Liver (tissue), 9 donors: ENCODE results near the gene RNPEPL1. TPM values are rescaled to one million over a fixed set of nuclear protein-coding genes. Genes with fewer than 3 reads are reported as not detected.

Experiments
- DNase-seq: peaks from one replicate; pipeline ENCODE4 v3.0.0-alpha.2; 2017; ENCODE audit warnings: low spot score
- H3K27ac ChIP-seq, 2 donors: one replicate each; pipeline ENCODE4 v1.7.0; 2013; ENCODE audit warnings: inconsistent platforms in 2 of 2, low read length in 2 of 2, control low read depth in 1 of 2, low read depth in 1 of 2, mild to moderate bottlenecking in 1 of 2
- H3K27me3 ChIP-seq, 4 donors: one replicate each; pipeline versions ENCODE4 v1.6.1 to v1.7.0; 2013; ENCODE audit warnings: low read length in 3 of 4, inconsistent platforms in 1 of 4, mild to moderate bottlenecking in 1 of 4, moderate library complexity in 1 of 4; ENCODE audit not compliant: control insufficient read depth in 4 of 4, insufficient read depth in 4 of 4
- H3K36me3 ChIP-seq, 4 donors: one replicate each; pipeline versions ENCODE4 v1.6.1 to v1.7.0; 2013; ENCODE audit warnings: low read length in 3 of 4, mild to moderate bottlenecking in 3 of 4, low read depth in 1 of 4, moderate library complexity in 1 of 4; ENCODE audit not compliant: control insufficient read depth in 4 of 4, insufficient read depth in 3 of 4
- H3K4me1 ChIP-seq, 4 donors: one replicate each; pipeline versions ENCODE4 v1.6.1 to v1.7.0; 2013; ENCODE audit warnings: low read length in 3 of 4, mild to moderate bottlenecking in 3 of 4, moderate library complexity in 1 of 4; ENCODE audit not compliant: control insufficient read depth in 4 of 4, insufficient read depth in 4 of 4
- H3K4me3 ChIP-seq, 3 donors: one replicate each; pipeline versions ENCODE4 v1.6.1 to v1.7.0; 2013; ENCODE audit warnings: low read length in 3 of 3, control low read depth in 1 of 3, low read depth in 1 of 3, mild to moderate bottlenecking in 1 of 3
- H3K9ac ChIP-seq, 2 donors: one replicate each; pipeline ENCODE4 v1.7.0; 2013; ENCODE audit warnings: low read length in 2 of 2, mild to moderate bottlenecking in 2 of 2, moderate library complexity in 2 of 2, control low read depth in 1 of 2, low read depth in 1 of 2
- H3K9me3 ChIP-seq, 4 donors: one replicate each; pipeline versions ENCODE4 v1.6.1 to v1.7.0; 2013; ENCODE audit warnings: low read length in 3 of 4; ENCODE audit not compliant: control insufficient read depth in 4 of 4
- ATF3 ChIP-seq: IDR thresholded peaks from 2 replicates; pipeline ENCODE4 v1.6.1; 2016; ENCODE audit warnings: antibody characterized with exemption
- CTCF ChIP-seq: fragments of 150-350 bp; IDR thresholded peaks from 2 replicates; pipeline ENCODE4 v1.5.1; 2017; ENCODE audit warnings: improper control_type of control experiment, low read depth, low read length; ENCODE audit not compliant: missing input control
- EGR1 ChIP-seq, 2 donors: IDR thresholded peaks; 2 replicates each; pipeline ENCODE4 v1.6.1; 2016 to 2018; ENCODE audit warnings: antibody characterized with exemption in 2 of 2, low read depth in 2 of 2
- FOXA1 ChIP-seq: IDR thresholded peaks from 2 replicates; pipeline ENCODE4 v1.6.1; 2016; ENCODE audit warnings: antibody characterized with exemption
- FOXA2 ChIP-seq: IDR thresholded peaks from 2 replicates; pipeline ENCODE4 v1.6.1; 2016; ENCODE audit warnings: antibody characterized with exemption
- GABPA ChIP-seq, 2 donors: IDR thresholded peaks in 1 of 2; conservative IDR thresholded peaks in 1 of 2; 2 replicates each; pipeline ENCODE4 v1.6.1; 2016; ENCODE audit warnings: antibody characterized with exemption in 2 of 2, mild to moderate bottlenecking in 1 of 2, moderate library complexity in 1 of 2
- HNF4G ChIP-seq: IDR thresholded peaks from 2 replicates; pipeline ENCODE4 v1.6.1; 2016; ENCODE audit warnings: antibody characterized with exemption
- JUND ChIP-seq, 2 donors: IDR thresholded peaks; 2 replicates each; pipeline ENCODE4 v1.6.1; 2016; ENCODE audit warnings: antibody characterized with exemption in 2 of 2
- MAX ChIP-seq: IDR thresholded peaks from 2 replicates; pipeline ENCODE4 v1.6.1; 2016; ENCODE audit warnings: antibody characterized with exemption
- NR2F2 ChIP-seq: IDR thresholded peaks from 2 replicates; pipeline ENCODE4 v1.6.1; 2016; ENCODE audit warnings: antibody characterized with exemption
- RAD21 ChIP-seq, 2 donors: IDR thresholded peaks; 2 replicates each; pipeline ENCODE4 v1.6.1; 2016; ENCODE audit warnings: antibody characterized with exemption in 2 of 2, mild to moderate bottlenecking in 2 of 2
- REST ChIP-seq: IDR thresholded peaks from 2 replicates; pipeline ENCODE4 v1.6.1; 2016; ENCODE audit warnings: antibody characterized with exemption, mild to moderate bottlenecking
- RXRA ChIP-seq, 2 donors: IDR thresholded peaks; 2 replicates each; pipeline ENCODE4 v1.6.1; 2017 to 2018; ENCODE audit warnings: antibody characterized with exemption in 2 of 2, mild to moderate bottlenecking in 1 of 2
- TAF1 ChIP-seq: conservative IDR thresholded peaks from 2 replicates; pipeline ENCODE4 v1.6.1; 2016; ENCODE audit warnings: antibody characterized with exemption, mild to moderate bottlenecking
- YY1 ChIP-seq: IDR thresholded peaks from 2 replicates; pipeline ENCODE4 v1.6.1; 2016; ENCODE audit warnings: antibody characterized with exemption, mild to moderate bottlenecking
- WGBS: extraction: QIAGEN DNeasy Blood & Tissue Kit; methylation state at CpG from one replicate; pipeline ENCODE4 v1.1.7; 2013; 5-methylcytosine and 5-hydroxymethylcytosine counted together
- polyA plus RNA-seq, 2 donors: library from polyadenylated mRNA; stranded (reverse) in 1 of 2; unstranded in 1 of 2; fragments of 200-250 nt in 1 of 2; fragments of >200 nt in 1 of 2; fragmentation: Nextera tagmentation in 1 of 2; extraction: Ambion mirVana in 1 of 2; gene quantifications; one replicate each; pipeline versions ENCODE4 v1.2.1 to v1.2.3, GENCODE V29; 2013 to 2015
- total RNA-seq, 2 donors: library from RNA; depleted of rRNA; stranded (reverse); fragments of >200 nt; gene quantifications; one replicate each; pipeline ENCODE4 v1.2.3, GENCODE V29; 2014
- TF ChIP-seq, protein P1 (sequence below): IDR thresholded peaks from 2 replicates; pipeline ENCODE4 v1.6.1; 2016; ENCODE audit warnings: antibody characterized with exemption
- donor health status: healthy.
- donor health status: healthy.
- donor health status: healthy.
- donor health status: healthy.
- donor health status: healthy.

Gene RNPEPL1
- total and polyA plus RNA-seq, 4 donors: 24.8 to 43.9 (median 29.4) TPM

DNA sequence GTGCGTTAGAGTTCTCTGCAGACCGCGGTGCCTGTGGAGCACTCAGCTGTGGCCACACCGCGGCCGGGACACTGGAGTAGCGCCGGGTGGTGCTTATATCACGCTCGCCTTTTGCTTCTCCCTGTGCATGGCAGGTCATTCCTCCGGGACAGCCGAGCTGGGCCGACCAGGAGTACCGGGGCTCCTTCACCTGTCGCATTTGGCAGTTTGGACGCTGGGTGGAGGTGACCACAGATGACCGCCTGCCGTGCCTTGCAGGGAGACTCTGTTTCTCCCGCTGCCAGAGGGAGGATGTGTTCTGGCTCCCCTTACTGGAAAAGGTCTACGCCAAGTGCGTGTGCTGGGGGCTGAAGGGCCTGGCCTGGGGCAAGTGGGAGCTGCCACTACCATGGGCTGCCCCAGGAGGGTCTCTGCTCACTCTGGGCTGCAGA is 22.4 kb downstream of the RNPEPL1 start (continued):
- no peak for TF ChIP-seq RAD21 (IDR thresholded peaks at IDR 0.05)
- TF ChIP-seq TAF1: no peak
- TF ChIP-seq RXRA (IDR thresholded peaks at IDR 0.05): no peak

DNA sequence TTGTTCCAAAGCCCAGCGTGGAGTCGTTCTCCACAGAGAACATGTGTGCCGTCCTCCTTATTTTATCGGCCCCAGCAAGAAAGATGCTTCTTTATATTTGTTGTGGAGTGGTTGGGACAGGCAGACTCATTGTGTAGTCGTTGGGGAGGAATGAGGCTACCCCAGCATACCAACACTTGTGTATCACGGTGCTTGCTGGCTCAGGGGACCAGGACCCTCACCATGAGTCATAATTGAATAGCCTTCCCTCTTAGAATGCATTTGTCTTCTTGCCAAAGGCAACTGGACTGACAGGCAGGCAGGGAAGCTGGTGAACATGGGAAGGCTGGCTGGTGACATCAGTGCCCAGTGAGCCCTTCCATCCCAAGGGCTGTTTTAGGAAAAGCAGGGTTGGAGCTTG is 22.9 kb downstream of the RNPEPL1 start:
- H3K36me3 ChIP-seq: peaks cover 0 to 6% (median 4%) of the 10 kb centered on the region in 4 donors
- no peak overlapping the region for H3K27ac ChIP-seq
- WGBS: 93% methylated on average over 6 of the region's 6 CpGs
- DNase-seq: no peak
- no peak overlapping the region for H3K4me3 ChIP-seq
- H3K9ac ChIP-seq: no peak overlapping the region
- no peak for TF ChIP-seq CTCF
- TF ChIP-seq, protein P1, sequence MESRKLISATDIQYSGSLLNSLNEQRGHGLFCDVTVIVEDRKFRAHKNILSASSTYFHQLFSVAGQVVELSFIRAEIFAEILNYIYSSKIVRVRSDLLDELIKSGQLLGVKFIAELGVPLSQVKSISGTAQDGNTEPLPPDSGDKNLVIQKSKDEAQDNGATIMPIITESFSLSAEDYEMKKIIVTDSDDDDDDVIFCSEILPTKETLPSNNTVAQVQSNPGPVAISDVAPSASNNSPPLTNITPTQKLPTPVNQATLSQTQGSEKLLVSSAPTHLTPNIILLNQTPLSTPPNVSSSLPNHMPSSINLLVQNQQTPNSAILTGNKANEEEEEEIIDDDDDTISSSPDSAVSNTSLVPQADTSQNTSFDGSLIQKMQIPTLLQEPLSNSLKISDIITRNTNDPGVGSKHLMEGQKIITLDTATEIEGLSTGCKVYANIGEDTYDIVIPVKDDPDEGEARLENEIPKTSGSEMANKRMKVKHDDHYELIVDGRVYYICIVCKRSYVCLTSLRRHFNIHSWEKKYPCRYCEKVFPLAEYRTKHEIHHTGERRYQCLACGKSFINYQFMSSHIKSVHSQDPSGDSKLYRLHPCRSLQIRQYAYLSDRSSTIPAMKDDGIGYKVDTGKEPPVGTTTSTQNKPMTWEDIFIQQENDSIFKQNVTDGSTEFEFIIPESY: no peak
- no peak for TF ChIP-seq TAF1
- no peak for TF ChIP-seq FOXA2
- no peak for TF ChIP-seq EGR1 (IDR thresholded peaks at IDR 0.05; ENCODE audit: low read depth in 2 of 2)
- TF ChIP-seq FOXA1: no peak
- no peak for TF ChIP-seq ATF3
- TF ChIP-seq MAX: no peak
- no peak for TF ChIP-seq GABPA (IDR thresholded peaks at IDR 0.05 in 1 of 2, conservative IDR thresholded peaks at IDR 0.05 in 1 of 2)
- no peak for TF ChIP-seq HNF4G
- no peak for TF ChIP-seq RXRA (IDR thresholded peaks at IDR 0.05)
- no peak for TF ChIP-seq NR2F2
- TF ChIP-seq YY1: no peak
- TF ChIP-seq REST: no peak
- no peak for TF ChIP-seq JUND (IDR thresholded peaks at IDR 0.05)
- no peak for TF ChIP-seq RAD21 (IDR thresholded peaks at IDR 0.05)
- H3K9me3 ChIP-seq: no peaks in the 10 kb centered on the region
- H3K4me1 ChIP-seq: peaks cover 19 to 48% (median 36%) of the 10 kb centered on the region in 4 donors
- H3K27me3 ChIP-seq: no peaks in the 10 kb centered on the region
